Adipocyte (in vitro differentiated cells): Measurements from ENCODE around the gene GRAMD4.

Experiments
- DNase-seq: peaks from one replicate; pipeline ENCODE4 v3.0.0-alpha.2; 2015; ENCODE audit warnings: low read depth
- H3K27me3 ChIP-seq: replicated peaks from 2 replicates; pipeline ENCODE4 v1.7.0; 2013; ENCODE audit warnings: mild to moderate bottlenecking, low read length, moderate library complexity; ENCODE audit not compliant: control insufficient read depth, insufficient read depth
- H3K36me3 ChIP-seq: 2 replicates; pipeline ENCODE4 v1.7.0; 2013; ENCODE audit warnings: low read length, mild to moderate bottlenecking, moderate library complexity; ENCODE audit not compliant: control insufficient read depth, insufficient read depth, severe bottlenecking
- H3K4me1 ChIP-seq: 2 replicates; pipeline ENCODE4 v1.7.0; 2013; ENCODE audit warnings: mild to moderate bottlenecking, low read length, moderate library complexity; ENCODE audit not compliant: control insufficient read depth, insufficient read depth
- H3K4me3 ChIP-seq: 2 replicates; pipeline ENCODE4 v1.7.0; 2013; ENCODE audit warnings: mild to moderate bottlenecking, low read length, moderate library complexity
- H3K9ac ChIP-seq: 2 replicates; pipeline ENCODE4 v1.7.0; 2013; ENCODE audit warnings: mild to moderate bottlenecking, low read length, moderate library complexity
- H3K9me3 ChIP-seq: 2 replicates; pipeline ENCODE4 v1.7.0; 2013; ENCODE audit warnings: mild to moderate bottlenecking, low read length, moderate library complexity; ENCODE audit not compliant: control insufficient read depth

Gene GRAMD4

GRCh38 chr22:46682011-46682731 is 62.0 kb downstream of the GRAMD4 start:
- H3K9ac ChIP-seq = no peak overlapping the region

GRCh38 chr22:46684706-46685105 is 64.5 kb downstream of the GRAMD4 start:
- Histone ChIP-seq H3K9me3 (no peaks in the 10 kb centered on the region), H3K27me3 (no peaks in the 10 kb centered on the region), H3K36me3 (peaks cover 46% of the 10 kb centered on the region), H3K4me1 (peaks cover 3% of the 10 kb centered on the region), H3K9ac (no peak overlapping the region), H3K4me3 (no peak overlapping the region)
- no peak for DNase-seq

More at GRCh38 chr22:46682011-46682731, 62.0 kb downstream of the GRAMD4 start:
- no peak for DNase-seq
- no peak overlapping the region for H3K4me3 ChIP-seq
- no peaks in the 10 kb centered on the region for H3K27me3 ChIP-seq
- H3K36me3 ChIP-seq = peaks cover 26% of the 10 kb centered on the region
- H3K9me3 ChIP-seq = no peaks in the 10 kb centered on the region
- H3K4me1 ChIP-seq = peaks cover 9% of the 10 kb centered on the region

- Histone ChIP-seq H3K9me3 (no peaks in the 10 kb centered on the region), H3K4me3 (no peak overlapping the region), H3K36me3 (peaks cover 63% of the 10 kb centered on the region), H3K27me3 (no peaks in the 10 kb centered on the region), H3K4me1 (no peaks in the 10 kb centered on the region), H3K9ac (no peak overlapping the region)
- no peak for DNase-seq
These were observed 66.2 kb downstream of the GRAMD4 start for GRCh38 chr22:46686221-46687047.

GRCh38 chr22:46687048-46687444 is 66.9 kb downstream of the GRAMD4 start:
- no peaks in the 10 kb centered on the region for H3K4me1 ChIP-seq
- H3K9ac ChIP-seq = no peak overlapping the region
- H3K9me3 ChIP-seq = no peaks in the 10 kb centered on the region
- H3K27me3 ChIP-seq = no peaks in the 10 kb centered on the region
- H3K4me3 ChIP-seq = no peak overlapping the region
- DNase-seq = no peak
- H3K36me3 ChIP-seq = peaks cover 68% of the 10 kb centered on the region

GRCh38 chr22:46687460-46687859 is 67.3 kb downstream of the GRAMD4 start:
- Histone ChIP-seq H3K36me3 (peaks cover 68% of the 10 kb centered on the region), H3K9me3 (no peaks in the 10 kb centered on the region), H3K27me3 (no peaks in the 10 kb centered on the region)

GRCh38 chr22:46688949-46689348 is 68.8 kb downstream of the GRAMD4 start:
- H3K9ac ChIP-seq = no peak overlapping the region
- no peak overlapping the region for H3K4me3 ChIP-seq
- DNase-seq = no peak
- peaks cover 81% of the 10 kb centered on the region for H3K36me3 ChIP-seq
- H3K4me1 ChIP-seq = no peaks in the 10 kb centered on the region
- no peaks in the 10 kb centered on the region for H3K27me3 ChIP-seq
- no peaks in the 10 kb centered on the region for H3K9me3 ChIP-seq

More at GRCh38 chr22:46687460-46687859, 67.3 kb downstream of the GRAMD4 start:
- no peaks in the 10 kb centered on the region for H3K4me1 ChIP-seq
- no peak for DNase-seq
- H3K9ac ChIP-seq = no peak overlapping the region
- no peak overlapping the region for H3K4me3 ChIP-seq

- Histone ChIP-seq H3K36me3 (peaks cover 82% of the 10 kb centered on the region), H3K9ac (no peak overlapping the region), H3K4me3 (no peak overlapping the region), H3K4me1 (no peaks in the 10 kb centered on the region), H3K9me3 (no peaks in the 10 kb centered on the region), H3K27me3 (no peaks in the 10 kb centered on the region)
- DNase-seq = no peak
These were observed 70.0 kb downstream of the GRAMD4 start for GRCh38 chr22:46690146-46690545.

- H3K27me3 ChIP-seq = no peaks in the 10 kb centered on the region
- H3K9ac ChIP-seq = no peak overlapping the region
- peaks cover 83% of the 10 kb centered on the region for H3K36me3 ChIP-seq
- H3K9me3 ChIP-seq = no peaks in the 10 kb centered on the region
- no peaks in the 10 kb centered on the region for H3K4me1 ChIP-seq
- no peak for DNase-seq
- no peak overlapping the region for H3K4me3 ChIP-seq
These were observed 71.4 kb downstream of the GRAMD4 start for GRCh38 chr22:46691571-46691970.

- no peak for DNase-seq
- Histone ChIP-seq H3K9ac (no peak overlapping the region), H3K27me3 (no peaks in the 10 kb centered on the region), H3K4me1 (no peaks in the 10 kb centered on the region), H3K36me3 (peaks cover 75% of the 10 kb centered on the region), H3K4me3 (no peak overlapping the region), H3K9me3 (no peaks in the 10 kb centered on the region)
These were observed 73.6 kb downstream of the GRAMD4 start for GRCh38 chr22:46693634-46694415.

- H3K27me3 ChIP-seq = no peaks in the 10 kb centered on the region
These were observed 74.4 kb downstream of the GRAMD4 start for GRCh38 chr22:46694416-46695170.

More at GRCh38 chr22:46694416-46695170, 74.4 kb downstream of the GRAMD4 start:
- DNase-seq = no peak
- H3K9me3 ChIP-seq = no peaks in the 10 kb centered on the region
- no peaks in the 10 kb centered on the region for H3K4me1 ChIP-seq
- no peak overlapping the region for H3K9ac ChIP-seq
- H3K36me3 ChIP-seq = peaks cover 77% of the 10 kb centered on the region
- H3K4me3 ChIP-seq = no peak overlapping the region
